ENCODE measurements around the gene MTMR1.
A peak's percentile ranks its signal among the peaks of the same experiment; 100 is the strongest.

Gene MTMR1

DNA sequence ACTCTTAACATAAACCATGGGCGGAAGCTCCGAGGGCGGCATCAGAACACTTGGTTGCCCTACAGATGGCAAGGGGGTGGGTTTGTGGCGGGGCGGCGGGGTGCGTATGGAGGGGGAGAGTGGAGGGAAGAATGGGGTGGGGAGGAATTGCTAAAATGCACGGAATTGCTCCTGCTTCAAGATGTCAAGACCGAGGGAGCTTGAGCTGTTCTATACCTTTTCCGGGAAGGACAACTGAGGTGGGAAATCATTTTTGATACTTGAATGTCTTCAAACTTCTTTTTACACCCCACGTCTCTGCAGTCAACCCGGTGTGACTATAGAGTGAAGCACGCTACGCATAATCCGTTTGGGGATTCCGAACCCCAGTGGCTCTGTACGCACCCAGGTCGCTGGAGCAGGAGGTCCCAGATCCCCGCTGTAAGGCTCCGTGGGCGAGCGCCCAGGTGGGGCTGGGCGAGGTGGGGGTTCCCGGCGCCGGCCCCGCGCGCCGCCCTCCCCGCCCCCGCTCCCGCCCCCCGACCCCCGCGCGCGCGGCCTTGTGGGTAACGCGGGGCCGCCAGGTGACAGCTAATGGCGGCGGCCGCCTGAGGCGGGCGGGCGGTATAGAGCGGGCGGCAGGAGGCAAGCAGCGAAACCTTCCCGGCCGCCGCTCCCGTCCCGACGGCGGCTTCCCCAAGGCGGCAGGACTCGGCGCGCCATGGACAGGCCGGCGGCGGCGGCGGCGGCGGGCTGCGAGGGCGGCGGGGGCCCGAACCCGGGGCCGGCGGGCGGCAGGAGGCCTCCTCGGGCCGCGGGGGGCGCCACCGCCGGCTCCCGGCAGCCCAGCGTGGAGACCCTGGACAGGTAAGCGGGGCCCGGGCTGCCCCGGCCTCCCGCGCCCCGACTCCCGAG is at the start of gene MTMR1:
Gene MTMR1 (plus strand): TSS at position 566 of the 894 bp plus-strand sequence. CDS start 135 bp downstream, at position 701.
- no peak for DNase-seq (ENCODE audit: low read depth, low spot score)

DNA sequence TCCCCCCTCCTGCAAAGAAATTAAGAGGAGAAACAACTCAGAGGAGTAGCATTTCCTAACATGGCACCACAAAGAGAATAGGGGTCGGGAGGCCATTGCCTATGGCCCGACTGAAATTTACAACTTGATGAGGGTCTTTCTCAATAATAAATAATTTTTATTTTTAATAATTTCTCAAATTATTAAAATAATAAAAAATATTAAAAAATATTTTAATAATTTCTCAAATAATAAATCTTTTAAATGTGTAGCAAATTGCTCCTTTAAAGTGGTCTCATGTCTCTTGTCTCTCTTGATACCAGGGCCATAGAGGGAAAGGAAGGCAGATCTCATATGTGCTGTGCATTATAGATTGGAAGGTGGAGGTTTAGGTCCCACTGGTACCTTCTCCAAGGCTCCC is 49.2 kb upstream of the MTMR1 start:
- DNase-seq (ENCODE audit: low read depth, low spot score), result no peak

DNA sequence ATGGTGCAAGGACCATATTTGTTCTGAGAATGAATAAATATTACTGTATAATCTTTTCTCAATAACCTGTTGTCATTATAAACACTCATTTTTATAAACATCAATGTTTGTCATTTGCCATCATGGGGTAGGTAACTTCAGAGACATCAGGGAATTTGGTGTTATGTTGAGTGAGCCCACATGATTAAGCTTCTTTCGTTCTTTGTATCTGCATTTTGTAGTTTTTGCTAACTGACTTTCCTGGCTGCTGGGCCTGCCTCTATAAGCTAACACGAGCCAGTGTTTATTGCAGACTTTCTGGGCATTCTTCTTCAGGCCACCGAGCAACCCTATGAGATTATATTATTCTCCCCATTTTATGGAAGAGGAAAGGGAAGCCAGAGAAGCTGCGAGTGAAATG is 48.8 kb upstream of the MTMR1 start:
- no peak for DNase-seq (ENCODE audit: low read depth, low spot score)

DNA sequence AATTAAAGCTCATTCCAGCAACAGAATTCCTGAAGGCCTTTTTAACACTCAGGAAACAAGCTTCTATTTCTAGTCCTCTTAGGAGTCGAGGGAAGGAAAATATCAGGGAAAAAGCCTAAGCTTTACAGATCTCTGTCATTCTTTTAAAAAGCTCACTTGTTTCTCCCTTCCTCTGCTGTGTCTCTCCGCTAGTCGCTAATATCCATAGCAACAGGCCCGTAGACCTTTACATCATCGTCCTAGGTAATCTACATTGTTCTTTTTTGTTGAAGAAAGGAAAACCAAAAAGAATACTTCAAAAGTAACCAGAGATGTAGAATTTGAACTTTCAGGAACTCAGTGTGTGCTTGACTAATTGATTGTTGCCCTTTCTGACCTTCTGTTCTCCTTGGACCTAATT is 45.9 kb upstream of the MTMR1 start:
- DNase-seq (ENCODE audit: low read depth, low spot score), result no peak

DNA sequence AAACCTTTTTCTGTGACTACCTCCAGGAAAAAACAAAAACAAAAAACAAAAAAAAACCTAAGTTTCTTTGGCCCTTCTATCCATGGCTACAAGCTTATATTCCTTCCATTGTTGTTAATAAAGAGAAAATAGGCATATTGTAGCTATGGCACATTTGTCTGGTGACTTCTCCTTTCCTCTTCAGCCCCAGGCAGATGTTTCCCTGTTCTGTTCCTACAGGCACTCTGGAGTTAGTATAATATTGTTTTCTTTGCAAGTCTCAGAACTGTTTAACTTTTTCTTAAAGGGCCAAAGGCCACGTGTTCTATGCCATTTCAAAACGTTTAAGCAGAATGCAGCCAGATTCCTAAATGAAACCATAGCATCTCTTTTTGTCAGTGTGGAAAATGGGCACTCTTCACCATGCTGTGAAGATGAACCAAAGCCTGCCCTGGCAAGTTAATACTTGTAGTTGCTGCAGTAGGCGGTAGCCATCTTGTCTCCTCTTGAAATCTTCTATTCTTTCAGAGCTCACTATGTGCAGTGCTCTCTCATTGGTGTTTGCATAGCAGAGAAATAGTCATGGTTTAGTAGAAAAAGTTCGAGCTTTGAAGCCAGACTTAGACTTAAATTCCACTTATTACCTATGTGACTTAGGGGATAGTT is 44.8 kb upstream of the MTMR1 start:
- no peak for DNase-seq (ENCODE audit: low read depth, low spot score)

DNA sequence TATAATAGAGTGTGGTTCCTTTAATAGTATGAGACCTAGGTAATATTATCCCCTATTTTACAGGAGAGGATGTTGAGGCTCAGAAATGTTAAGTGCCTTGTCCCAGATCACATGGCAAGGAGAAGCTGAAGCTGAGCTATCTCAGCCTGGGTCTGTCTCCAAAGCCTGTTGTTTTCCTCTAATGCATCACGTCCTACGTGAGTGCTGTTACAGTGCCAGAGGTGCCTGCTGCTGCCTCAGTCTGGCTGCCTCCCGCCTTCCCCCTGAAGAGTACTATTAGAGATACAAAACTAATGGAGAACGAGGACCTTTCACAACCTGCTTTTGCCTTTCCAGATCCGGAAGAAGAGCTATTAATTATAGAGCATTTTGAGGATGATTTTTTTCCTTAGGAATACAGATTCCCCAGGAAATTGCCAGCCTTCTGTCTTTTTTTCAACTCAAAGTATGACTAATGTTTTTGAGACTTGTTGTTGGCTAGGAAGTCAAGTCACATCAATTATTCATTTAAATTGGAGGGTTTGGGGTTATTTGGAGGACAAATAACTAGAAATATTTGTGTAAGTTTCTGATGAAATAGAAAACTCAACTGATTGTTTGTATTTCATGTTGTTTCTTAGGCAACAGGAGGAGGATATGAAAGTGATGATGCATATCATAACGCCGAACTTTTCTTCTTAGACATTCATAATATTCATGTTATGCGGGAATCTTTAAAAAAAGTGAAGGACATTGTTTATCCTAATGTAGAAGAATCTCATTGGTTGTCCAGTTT is 43.9 kb upstream of the MTMR1 start:
- DNase-seq (ENCODE audit: low read depth, low spot score), result no peak

DNA sequence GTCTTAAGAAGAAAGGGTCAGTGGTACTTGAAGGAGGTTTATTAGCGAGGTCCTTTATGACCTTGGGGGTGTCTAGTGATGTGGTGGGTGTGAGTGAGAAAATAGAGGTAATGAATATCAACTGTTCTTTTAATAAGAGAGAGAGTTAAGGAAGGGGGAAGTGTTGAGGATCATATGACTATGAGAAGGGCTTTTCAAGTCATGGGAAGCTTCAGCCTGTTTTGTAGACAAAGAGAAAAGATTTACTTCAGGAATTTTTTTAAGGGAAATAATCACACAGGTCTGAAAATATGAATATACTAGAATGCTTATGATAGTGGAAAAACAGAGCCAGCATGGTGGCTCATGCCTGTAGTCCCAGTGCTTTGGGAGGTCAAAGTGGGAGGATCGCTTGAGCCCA is 41.3 kb upstream of the MTMR1 start:
- DNase-seq (ENCODE audit: low read depth, low spot score), result no peak

DNA sequence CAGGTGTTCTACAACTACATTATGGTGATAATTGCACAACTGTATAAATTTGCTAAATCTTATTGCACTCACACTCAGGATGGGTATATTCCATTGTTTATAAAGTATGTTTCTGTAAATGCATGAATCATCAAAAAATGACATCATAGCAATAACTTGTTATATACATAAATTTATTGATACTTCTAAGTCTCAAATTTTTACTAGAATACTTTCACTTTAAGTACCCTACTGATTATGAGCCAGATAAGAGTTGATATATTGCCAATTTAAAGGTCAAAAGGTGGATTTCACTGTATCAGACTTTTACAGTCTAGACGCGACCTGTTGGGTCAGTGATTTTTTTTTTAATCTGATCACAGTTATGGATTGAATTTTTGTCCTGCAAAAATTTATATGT is 37.4 kb upstream of the MTMR1 start:
- no peak for DNase-seq (ENCODE audit: low read depth, low spot score)

DNA sequence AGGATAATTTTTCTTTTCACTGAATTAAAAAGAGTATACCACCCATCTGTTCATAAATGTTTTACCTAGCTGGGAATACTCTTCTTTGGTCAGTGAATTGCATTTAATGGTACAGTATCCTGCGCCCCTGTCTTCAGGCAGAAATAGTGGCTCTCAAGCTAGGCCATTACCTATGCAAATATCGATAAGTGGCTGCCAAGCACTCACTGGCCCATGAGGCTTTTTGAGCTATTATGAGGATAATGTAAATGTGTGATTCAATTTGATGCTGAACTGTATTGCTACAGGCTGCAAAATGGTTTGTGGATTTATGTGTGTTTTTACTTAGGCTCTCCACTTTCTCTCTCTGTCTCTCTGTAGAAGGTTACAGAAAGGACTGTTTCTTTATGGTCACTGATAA is 30.1 kb upstream of the MTMR1 start:
- no peak for DNase-seq (ENCODE audit: low read depth, low spot score)

DNA sequence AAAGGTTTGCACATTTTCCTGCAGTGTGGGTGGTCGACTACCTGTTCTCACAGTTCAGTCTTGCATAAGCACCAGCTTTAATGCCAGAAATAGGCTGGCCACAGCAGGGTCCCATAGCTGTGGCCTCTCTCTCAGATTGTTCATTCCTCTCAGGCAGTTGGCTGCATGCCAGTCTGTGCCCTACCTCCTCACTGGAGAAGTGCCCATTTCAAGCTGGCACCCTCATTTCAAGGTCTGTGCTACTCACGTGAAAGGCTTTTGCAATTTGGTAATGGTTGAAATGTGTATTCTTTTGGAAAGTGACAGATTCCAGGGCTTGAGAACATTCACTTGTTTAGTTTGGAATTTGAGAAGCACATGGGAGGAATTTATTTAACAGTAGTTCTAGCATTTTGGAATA is 28.9 kb upstream of the MTMR1 start:
- no peak for DNase-seq (ENCODE audit: low read depth, low spot score)

DNA sequence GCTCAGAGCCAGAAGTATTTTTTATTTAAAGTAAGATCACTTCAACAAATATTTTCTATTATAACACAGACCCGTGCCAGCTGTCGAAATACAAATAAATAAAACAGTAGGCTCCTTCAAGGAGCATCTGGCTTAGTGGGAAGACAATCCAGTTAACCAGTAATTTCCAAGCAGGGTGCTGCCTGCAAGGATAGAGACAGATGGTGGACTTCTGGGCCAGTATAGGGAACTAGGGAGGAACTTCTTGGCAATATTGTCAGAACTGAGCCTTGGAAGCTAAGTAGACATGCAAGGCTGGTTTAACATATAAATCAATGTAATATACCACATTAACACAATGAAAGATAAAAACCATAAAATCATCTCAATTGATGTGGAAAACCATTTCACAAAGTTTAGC is 17.0 kb upstream of the MTMR1 start:
- DNase-seq (ENCODE audit: low read depth, low spot score), result no peak

DNA sequence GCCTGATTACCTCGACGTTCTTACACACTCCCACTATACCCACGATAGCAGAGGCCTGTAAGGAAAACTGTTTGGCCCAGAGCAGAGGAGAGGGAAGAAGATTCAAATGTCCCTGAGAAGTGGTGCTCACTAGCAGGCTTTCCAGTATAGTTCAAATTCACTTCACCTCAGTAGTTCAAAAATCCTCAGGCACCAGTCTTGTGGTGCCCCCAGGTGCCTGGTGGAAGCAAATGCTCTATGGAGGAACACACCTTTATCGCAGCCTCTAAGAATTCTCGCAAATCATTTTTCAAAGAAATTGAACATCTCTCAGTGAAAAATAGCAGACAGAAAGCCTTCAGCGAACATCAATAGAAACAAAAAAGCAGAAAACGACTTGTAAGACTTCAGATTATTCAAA is 12.2 kb upstream of the MTMR1 start:
- DNase-seq (ENCODE audit: low read depth, low spot score), result peak; percentile 46

DNA sequence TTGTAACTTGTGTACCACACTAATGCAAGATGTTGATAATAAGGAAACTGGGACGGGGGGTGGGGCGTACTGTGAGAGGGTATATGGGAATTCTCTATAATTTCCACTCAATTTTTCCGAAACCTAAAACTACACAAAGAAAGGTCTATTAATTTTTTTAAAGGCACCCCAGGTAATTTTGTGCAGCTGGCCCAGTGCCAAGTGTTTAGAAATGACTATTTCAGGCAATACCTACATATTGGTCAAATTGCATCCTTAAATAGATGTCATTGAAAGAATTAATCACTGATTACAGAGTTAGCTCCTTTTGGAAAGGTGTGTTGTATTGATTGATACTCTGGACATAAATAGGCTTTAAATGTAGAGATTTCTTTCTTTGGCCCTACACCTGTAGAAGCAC is 10.1 kb upstream of the MTMR1 start:
- no peak for DNase-seq (ENCODE audit: low read depth, low spot score)

DNA sequence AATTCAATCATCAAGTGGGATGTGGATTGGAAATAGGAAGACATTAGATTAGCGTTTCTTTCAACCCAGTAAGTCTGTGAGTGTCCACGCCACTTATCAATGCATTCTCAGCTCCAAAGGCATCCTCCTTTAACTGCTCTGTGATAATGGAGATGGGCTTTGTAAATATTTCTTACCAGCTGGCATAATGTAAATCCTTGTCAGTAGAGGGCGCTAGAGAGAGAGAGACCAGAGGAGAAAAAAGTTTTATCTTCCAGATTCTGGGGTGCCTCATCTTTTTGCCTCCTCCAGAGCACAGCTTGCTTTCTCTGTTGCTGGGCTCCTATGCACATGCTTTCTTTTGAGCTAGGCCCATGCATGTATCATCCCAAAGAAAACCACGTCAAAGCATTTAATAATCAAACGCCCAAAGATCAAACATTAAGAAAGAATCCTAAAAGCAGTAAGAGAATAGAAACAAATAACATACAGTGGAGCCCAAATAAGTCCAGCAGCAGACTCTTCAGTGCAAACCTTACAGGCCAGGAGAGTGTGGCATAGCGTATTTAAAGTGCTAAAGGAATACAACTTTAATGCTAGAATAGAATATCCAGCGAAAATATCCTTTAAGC is 9.6 kb upstream of the MTMR1 start:
- no peak for DNase-seq (ENCODE audit: low read depth, low spot score)

DNA sequence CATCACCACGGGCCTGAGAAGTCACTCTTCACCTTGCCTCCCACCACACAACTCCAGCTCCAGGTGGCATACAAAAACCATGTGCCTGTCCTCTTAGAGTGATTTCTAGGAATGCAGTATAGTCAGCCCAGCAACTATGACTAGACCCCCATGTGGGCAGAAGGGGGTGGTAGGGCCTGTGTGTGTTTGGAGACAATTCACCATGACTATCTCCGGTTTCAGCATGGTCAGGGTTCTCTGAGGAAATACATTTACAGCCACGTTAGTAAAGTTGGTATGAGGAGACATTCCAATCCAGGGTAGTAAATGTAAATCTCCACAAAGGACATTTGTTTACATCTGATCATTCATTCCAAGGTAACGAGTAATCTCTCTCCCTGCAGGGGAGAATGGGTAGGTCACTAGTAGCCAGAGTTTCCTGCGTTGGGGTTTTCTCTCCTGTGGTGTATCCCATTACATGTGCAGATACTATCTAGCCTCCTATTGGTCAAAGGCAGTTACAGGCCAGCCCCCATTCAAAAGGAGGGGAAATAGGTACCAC is 4.2 kb upstream of the MTMR1 start:
- peak; percentile 59 for DNase-seq (ENCODE audit: low read depth, low spot score)

DNA sequence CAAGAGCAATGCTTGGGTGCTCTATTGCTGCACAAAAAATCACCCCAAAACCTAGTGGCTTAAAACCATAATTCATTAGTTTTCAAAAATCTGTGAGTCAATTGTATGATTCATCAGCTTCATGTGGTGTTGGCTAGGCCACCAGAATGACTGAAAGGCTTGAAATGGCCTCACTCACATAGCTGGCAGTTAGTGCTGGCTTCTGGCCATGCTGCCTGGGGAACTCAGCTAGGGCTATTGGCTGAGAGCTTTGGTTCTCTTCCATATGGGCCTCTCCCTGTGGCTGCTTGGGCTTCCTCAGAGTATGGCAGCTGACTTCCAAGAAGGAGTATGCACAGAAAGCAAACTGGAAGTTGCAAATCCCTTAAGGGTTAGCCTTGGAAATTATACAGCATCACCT is 3.1 kb upstream of the MTMR1 start:
- DNase-seq (ENCODE audit: low read depth, low spot score), result no peak

DNA sequence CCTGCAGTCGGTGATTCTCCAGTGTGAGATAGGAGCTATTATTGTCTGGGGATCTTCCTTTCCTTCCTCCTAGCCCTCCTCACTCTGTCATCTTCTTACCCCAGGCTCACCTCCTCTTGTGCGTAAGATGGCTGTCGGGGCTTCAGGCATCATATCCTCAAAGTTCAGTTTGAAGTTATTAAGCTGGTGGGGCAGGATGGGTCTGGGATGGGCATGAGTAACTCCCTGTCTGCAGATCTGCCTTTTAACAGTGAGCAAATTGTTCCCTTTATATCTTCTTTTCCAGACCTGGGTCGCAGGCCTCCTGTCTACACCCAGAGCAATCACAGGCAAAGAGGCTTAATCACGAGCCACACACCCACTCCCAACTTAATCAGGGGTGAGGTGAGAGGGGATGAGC is 900 bp upstream of the MTMR1 start:
- DNase-seq (ENCODE audit: low read depth, low spot score), result no peak

DNA sequence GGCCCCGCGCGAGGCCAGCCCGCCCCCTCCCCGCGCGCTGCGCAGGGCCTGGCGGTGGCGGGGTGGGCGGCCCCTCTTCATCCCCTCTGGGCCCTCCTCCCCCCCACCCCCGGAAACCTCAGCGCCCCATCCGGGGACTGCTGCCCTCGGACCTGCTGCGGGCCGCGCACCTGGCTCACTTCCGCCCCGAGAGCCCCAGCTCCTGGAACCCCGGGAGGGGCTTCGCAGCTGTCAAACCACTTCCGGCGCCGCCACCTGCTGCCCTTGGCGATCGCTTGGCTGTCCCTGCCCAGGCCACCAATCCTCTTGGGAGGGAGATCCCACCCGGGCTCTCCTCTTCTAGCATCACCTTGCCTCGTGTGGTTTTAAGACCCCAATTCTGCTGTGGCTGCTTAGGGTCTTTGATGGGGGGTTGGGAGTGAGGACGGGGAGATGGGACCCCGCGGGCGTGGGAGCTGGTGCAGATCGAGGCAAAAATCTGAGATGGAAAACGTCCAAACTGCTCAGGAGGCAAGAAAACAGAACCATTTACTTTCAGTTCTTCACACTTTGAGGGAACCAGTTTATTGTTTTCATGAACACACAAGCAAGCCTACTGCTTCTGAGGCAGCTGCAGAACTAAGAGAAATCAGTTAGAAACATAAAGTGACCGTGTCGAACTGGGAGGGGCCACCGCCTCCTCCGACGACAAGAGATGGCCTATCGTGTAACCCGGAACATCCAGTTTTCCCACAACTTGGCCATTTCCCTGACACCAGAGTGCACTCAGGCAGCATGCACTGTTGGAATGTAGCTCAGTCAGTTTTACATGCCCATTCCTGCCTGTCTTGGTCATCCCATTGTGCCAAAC is 754 bp downstream of the MTMR1 start:
- DNase-seq (ENCODE audit: low read depth, low spot score), result peak; percentile 78

DNA sequence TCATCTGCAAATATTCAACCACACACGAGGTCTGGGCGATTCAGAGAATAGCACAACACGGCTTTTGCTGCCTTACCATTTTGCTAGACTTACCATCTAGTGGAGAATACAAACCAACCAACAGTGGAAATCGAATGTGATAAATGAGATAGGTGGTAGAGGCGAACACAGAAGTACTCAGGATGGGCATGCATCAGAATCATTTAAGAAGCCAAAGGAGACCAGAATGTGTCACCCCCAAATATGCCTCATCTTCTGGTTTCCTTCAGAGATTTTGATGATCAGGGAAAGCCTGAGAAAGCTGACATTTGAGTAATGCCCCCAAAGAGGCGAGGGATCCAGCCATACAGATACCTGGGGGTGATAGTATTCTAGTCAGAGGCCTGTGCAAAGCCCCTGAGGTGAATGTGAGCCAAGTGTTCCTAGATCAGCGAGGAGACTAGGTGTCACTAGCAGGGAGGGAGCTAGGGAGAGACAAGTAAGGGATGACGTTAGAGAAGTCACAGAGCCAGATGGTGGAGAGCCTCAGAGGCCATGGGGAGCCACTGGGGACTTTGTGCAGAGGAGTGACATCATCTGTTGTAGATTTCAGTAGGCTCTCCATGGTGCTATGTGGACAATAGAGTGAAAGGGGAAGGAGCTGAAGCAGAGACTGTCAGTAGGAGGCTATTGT is 1.7 kb downstream of the MTMR1 start:
- DNase-seq (ENCODE audit: low read depth, low spot score), result no peak

DNA sequence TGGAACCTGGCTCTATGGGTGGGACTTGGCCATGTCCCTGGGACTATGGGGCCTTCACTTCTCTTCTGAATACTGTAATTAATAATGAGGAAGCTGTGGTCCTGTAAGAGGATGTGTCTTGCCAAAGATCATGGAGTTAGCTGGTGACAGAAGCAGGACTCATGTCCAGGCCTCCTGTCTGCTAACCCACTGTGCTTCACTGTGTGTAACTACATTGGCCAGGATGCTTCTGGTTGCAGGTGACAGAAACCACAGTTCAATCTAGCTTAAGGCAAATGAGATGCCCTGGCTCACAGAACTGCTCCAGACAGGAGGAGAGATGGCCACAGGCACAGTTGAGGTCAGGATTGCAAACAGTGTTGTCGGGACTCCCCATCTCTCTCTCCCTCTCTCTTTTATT is 3.1 kb downstream of the MTMR1 start:
- DNase-seq (ENCODE audit: low read depth, low spot score), result no peak
